ENCODE data around the gene EBF3.

The EBF3 gene, protein sequence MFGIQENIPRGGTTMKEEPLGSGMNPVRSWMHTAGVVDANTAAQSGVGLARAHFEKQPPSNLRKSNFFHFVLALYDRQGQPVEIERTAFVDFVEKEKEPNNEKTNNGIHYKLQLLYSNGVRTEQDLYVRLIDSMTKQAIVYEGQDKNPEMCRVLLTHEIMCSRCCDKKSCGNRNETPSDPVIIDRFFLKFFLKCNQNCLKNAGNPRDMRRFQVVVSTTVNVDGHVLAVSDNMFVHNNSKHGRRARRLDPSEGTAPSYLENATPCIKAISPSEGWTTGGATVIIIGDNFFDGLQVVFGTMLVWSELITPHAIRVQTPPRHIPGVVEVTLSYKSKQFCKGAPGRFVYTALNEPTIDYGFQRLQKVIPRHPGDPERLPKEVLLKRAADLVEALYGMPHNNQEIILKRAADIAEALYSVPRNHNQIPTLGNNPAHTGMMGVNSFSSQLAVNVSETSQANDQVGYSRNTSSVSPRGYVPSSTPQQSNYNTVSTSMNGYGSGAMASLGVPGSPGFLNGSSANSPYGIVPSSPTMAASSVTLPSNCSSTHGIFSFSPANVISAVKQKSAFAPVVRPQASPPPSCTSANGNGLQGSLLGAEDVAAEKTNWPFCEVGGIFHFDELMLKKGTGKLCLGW

DNA sequence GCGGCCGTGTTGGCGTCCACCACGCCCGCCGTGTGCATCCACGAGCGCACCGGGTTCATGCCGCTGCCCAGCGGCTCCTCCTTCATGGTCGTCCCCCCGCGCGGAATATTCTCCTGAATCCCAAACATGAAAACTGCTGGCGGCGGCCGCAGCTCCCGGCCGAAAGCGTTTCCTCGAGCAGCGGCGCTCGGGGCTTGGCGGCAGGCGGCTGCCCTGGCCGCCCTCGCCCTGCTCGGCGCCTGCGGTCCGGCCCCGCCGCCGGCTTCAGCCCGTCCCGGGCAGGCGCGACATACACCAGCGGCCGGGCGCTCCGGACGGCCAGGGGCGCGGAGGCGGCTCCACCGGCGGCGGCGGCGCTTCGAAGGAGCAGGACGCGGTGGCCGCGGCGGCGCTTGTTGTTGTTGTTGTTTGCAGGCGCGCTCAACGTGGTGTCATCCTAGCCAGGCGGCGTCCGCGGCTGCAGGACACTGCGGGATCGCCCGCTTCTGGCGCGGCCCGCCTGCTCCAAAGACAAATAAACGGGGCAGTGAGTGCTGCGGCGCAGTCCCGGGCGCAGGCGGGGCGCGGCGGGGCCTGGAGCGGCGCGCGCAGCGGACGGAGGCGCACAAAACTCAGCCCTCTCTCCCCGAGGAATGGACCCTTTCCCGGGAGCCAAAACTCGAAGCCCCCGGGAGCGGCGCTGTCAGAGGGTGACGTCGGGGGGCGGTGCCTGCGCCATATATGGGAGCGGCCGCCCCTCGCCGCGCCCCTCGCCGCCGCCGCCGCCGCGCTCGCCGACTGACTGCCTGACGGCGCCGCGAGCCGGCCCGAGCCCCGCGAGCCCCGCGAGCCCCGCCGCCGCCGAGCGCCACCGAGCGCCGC, at the start of gene EBF3:
Gene EBF3, minus strand, starts transcription at position 634 of the 861 bp plus-strand sequence. Its CDS starts 506 bp downstream, at position 128.
- no peak for DNase-seq (ENCODE audit: low spot score)

DNA sequence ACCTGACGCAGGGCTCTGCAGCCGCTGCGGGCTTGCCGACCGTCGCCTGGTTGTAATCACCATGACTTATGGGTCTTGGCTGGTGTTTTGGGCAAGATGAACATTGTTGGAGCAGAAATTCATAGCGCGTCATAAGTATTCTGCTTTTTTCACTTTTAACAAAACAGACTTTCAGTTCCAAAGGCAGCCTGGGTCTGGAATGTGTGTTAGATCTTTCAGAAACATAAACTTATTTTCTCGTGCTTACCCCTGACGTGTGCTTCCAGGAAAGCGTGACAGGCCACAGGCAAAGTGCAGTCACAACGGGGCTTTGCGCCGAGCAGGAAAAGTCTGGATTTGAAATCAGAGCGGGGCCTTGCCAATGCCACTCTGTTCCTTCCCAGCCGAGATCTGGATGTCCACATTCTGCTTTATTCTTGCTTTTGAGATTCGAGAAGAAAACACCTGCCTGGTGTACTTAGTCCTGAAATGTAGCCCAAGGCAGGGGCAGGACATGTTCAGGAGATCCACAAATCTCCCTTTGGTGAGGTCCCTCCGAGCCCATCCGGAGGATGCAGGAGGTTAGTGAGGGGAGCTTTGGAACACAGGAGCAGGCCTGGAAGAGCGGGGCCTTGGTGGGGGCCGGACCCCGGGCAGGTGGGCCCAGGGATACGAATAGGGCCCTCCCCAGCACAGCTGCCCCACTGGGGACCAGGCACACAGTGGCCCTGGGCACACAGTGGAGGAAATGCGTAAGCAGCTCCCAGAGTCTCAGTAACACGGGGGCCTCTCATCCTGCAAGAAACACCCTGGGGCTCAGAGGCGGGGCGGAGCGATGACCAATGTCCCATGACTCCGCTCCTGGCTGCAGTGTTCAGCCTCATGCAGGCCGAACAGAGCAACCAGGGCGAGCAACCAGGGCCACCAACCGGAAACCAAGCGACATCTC, 49.5 kb upstream of the EBF3 start:
- DNase-seq (ENCODE audit: low spot score) = no peak

DNA sequence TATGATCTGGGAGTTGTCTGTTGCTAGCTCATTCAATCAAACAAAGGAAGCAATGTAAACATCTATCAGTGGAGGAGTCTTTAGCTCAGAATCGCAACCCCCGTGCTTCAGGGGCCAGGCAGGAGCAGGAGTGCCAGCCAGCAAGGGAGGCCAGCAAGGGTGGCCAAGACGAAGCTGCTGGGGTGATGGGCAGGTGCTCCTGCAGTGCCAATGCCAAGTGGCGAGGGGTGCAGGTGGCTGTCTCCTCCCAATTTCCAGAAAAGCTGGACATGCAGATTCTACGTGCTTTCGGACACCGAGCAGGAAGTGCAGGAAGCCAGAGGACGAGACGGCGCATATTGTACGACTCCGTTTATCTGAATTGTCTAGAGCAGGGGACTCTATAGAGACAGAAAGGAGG, 48.1 kb upstream of the EBF3 start:
- DNase-seq (ENCODE audit: low spot score) = no peak

DNA sequence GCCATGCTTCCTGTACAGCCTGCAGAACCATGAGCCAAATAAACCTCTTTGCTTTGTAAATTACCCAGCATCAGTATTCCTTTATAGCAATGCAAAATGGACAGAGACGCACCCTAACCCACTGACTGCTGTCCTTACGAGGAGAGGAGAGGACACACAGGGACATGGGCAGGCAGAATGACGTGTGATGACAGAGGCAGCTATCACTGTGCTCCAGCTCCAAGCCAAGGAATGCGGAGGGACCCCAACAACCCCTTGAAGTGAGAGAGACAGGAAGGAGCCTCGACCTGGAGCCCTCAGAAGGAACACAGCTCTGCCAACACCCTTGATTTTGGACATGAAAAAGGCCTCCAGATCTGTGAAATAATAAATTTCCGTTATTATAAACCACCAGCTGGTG, 46.6 kb upstream of the EBF3 start:
- DNase-seq (ENCODE audit: low spot score) = no peak

DNA sequence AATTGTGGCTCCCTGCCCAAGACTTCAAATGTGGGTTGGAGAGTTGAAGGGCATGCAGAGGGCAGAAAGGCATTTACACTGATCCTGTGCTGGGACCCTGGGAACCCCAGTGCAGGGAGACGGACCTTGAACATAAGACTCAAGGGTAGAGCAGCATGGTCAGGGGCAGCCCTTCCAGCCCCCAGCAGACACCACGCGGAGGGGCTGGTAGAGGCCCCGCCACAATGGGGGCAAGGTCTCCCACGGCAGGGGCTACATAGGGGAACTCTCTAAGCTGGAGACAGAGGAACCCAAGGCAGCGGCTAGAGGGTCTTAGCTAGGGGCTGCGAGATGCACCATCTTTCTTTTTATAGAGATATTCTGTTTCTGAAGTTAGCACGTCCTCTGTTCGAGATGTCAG, 45.2 kb upstream of the EBF3 start:
- DNase-seq (ENCODE audit: low spot score) = no peak

DNA sequence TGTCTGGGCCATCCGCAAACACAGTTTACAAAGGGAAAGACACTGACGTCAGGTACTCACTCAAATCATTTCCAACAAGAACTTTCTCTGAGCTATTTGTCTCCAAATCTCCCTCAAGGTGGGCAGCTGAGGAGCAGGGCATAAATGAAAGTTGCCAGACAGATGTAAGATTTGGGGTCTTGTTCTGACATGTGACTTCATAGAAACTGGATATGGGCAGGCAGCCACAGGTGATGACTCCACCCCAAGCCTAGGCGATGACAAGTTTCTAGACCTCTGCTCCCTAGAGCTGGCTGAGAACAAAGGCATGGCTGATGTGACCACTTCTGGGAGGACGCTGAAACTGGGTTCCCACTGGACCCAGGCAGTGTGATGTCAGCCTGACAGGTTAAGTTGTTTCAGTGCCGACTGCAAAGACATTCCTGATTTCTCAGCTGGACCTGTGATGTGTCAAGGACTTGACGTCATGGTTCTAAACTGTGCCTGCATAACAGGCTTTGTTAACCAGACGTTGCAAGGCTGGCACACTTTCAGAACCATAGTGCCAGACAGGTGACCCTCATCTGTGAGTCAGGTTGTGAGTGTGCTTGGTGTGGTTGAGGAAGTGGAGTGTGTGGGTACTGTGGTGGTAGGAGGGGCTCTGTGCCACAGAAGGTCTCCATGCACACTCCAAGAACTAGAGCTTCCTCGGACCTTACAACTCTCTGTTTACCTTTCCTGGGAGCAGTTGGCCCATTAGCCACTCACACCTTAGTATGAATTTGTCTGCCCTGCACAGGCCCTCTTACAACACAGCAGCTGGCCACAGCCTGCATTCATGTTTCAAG, 39.9 kb upstream of the EBF3 start:
- DNase-seq (ENCODE audit: low spot score) = no peak

DNA sequence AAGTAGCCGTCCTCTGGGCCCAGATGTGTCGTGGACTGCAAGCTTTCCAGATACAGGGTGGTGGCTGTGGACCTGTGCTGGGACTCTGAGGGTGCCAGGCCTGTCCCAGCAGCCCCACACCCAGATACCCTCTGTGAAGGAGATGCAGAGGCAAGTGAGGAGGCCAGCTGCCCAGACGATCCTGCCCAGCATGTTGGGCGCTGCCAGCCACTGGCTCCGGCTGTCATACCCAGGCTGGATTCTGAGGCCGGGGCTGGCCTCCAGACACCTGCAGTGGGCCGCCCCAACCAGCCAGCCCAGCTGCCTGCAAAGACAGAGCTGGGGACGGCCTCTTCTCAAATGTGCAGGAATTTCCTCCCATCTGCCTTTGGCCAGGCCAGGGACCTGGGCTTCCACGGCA, 39.1 kb upstream of the EBF3 start:
- no peak for DNase-seq (ENCODE audit: low spot score)

DNA sequence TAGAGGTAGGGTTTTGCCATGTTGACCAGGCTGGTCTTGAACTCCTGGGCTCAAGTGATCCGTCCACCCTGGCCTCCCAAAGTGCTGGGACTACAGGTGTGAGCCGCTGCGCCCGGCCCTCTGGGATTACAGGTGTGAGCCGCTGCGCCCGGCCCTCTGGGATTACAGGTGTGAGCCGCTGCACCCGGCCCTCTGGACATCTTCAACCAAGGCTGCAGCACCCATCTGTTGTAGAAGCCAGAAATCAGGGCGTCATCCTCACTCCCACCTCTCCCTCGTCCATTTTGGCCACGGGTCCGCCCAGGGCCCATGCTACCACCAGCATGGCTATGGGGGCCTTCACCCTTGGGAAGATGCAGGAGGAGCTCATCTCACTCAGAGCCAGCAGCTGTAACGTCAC, 38.5 kb upstream of the EBF3 start:
- DNase-seq (ENCODE audit: low spot score) = no peak

DNA sequence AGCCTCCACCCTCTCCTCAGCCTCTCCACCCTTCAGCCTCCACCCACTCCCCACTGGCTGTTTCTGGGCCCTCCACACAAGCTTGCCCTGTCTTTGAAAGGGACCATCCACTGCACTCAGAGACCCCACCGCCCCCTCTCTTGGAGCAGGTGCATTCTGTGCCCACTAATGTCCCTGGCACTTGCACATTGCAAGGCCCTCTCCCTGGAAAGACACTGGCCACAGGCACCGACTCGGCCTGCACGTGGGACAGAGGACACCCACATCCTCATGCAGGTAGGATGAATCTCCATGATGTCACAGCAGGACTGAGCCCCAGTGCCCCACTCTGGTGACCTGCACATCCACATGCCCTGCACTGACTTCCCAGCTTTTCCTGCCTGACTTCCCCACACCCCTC, 36.8 kb upstream of the EBF3 start:
- DNase-seq (ENCODE audit: low spot score) = no peak

DNA sequence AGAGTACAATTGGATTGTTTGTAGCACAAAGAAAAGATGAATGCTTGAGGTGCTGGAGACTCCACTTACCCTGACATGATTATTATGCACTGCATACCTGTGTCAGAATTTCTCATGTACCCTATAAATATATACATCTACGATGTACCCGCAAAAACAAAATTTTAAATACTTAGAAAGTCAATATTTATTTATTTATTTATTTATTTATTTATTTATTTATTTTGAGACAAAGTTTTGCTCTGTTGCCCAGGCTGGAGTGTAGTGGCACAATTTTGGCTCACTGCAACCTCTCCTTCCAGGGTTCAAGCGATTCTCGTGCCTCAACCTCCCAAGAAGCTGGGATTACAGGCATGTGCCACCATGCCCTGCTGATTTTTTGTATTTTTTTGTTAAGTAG, 35.1 kb upstream of the EBF3 start:
- no peak for DNase-seq (ENCODE audit: low spot score)

DNA sequence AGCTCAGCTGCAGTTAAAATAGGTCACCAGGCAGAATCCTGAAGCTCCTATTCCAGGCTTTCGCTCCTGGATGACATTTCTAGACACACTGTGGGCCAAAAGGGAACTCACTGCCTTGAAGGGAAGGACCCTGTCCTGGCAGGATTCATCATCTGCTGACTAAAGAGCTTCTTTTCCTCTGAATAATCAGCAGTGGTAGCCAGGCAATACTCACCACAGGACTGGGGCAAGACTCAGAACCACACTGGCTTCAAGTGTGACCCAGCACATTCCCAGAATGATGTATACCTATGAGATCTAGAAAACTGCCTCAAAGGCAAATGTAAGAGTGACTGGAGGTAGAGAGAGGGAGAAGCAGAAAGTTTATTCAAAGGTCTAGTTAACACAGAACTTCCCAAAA, 29.5 kb upstream of the EBF3 start:
- DNase-seq (ENCODE audit: low spot score) = no peak

DNA sequence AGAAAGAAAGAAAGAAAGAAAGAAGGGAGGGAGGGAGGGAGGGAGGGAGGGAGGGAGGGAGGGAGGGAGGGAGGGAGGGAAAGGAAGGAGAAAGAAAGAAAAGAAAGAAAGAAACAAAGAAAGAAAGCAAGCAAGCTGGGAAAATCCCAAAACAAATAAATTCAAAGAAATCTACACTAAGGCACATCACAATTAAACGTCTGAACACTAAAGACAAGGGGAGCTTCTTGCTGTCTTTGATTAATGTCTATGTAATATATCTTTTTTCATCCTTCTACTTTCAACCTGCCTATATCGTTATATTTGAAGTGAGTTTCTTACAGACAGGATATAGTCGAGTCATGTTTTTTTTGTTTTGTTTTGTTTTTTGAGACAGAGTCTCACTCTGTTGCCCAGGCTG, 28.3 kb upstream of the EBF3 start:
- no peak for DNase-seq (ENCODE audit: low spot score)

DNA sequence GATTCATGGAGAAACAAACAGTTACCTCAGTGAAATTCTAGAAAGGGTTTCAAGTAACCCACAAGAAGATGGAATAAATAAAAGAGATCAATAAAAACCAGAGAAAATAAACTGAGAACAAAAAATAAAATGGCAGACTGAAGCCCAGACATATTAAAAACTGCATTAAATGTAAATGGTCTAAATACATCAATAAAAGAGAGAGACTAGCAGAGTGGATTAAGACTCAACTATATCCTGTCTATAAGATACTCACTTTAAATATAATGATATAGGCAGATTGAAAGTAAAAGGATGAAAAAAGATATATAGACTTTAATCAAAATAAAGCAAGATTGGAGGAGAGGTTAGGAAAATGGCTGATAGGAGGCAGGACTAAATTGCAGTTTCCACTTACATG, 18.8 kb upstream of the EBF3 start:
- no peak for DNase-seq (ENCODE audit: low spot score)

DNA sequence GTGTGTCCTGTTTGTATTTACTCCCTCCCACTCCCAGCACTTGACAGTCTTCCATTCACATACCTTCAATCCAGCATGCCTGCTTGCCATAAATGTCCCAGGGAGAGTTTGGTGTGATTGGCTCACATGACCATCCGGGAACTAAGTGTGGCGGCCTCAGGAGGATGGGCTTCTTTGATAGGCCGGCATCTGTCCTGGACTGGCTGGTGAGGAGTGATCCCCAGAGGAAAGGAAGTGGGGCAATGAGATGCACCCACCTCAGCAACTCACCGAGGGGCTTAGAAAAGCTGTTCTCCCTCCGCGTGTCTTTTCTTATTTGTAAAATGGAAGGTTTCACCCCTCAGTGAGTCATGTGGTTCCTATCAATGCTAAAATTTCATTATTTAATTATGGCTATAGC, 14.9 kb upstream of the EBF3 start:
- DNase-seq (ENCODE audit: low spot score) = no peak

DNA sequence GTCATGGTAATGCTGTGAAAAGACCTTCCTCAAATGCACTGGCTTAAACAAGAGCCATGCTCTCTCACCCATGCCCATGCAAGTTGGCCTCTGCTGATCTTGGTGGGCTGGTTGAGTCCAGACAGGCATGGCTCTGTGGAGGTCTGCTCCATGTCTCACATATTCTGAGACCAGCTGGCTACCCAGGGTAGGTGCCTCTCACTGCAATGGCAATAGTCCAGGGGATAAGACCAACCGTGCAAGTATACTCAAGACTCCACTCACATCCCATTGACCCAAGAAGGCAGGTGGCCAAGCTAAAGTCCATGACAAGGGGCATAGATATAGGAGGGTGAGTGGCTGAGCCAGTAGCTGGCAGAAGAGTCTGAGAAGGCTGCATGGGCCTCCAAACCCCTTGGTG, 14.2 kb upstream of the EBF3 start:
- no peak for DNase-seq (ENCODE audit: low spot score)

DNA sequence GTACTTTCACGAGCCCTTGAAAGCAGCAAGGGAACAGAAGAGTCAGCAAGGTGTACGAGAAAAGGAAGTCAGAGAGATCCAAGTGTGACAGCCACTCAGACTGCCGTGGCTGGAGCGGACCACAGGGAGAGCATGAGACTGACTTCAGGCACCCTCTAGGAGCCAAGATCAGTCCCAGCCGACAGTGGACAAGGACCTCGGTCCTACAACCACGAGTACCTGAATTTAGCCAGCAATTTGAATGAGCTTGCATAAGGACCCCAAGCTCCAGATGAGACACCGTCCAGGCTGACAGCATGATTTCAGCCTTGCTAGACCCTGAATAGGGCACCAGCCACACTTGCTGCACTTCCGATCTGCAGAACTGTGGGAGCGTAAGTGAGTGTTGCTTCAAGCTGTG, 13.7 kb upstream of the EBF3 start:
- DNase-seq (ENCODE audit: low spot score) = no peak

DNA sequence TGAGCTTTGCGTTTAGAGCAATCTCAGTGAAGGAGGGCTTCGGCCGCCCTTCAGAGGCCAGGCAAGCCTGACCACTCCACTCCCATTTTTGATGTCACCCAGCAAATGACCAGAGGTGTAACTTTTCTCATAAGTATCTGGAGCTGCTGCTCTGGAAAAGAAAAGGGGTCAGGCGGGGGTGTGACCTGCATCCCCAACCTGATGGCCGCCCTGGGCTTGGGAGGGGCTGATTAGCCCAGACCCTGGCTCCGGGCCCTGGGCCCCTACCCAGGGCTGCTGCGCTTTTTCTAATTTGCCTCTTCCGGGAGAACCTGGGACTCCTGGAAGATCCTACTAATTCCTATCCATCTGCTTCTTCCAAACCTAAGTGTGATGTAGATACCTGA, 9.6 kb upstream of the EBF3 start:
- no peak for DNase-seq (ENCODE audit: low spot score)

DNA sequence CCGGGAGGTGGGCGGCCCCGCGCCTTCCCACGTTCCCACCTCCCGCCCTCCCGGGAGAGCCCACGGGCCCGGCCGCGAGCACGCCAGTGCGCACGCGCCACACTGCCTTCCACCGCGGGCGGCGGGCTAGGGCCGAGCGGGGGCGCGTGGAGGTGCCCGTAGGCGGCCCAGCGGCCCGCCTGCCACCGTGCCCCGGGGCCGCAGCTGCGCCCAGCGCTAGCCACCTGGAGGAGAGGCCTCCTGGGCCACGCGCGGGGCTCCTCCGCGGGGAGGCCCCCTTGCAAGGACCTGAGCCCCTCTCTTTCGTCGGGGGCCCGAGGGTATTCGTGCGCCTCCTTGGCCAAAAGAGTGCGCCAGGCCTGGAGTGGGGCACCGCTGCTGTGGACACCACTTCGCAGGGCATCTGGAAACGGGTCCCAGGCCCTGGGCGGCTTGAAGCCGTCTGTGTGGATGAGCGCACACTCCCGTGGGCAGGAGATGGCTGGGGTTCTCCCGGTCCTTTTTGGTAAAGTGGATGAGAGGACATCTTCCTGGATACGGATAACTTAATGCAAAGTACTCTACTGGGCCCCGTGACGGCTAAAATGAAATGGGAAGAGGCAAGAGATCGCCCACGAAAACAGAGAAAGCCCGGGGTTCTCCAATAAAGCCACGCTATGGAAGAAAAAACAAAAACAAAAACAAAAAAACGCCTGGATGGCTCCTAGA, 9.0 kb upstream of the EBF3 start:
- no peak for DNase-seq (ENCODE audit: low spot score)

DNA sequence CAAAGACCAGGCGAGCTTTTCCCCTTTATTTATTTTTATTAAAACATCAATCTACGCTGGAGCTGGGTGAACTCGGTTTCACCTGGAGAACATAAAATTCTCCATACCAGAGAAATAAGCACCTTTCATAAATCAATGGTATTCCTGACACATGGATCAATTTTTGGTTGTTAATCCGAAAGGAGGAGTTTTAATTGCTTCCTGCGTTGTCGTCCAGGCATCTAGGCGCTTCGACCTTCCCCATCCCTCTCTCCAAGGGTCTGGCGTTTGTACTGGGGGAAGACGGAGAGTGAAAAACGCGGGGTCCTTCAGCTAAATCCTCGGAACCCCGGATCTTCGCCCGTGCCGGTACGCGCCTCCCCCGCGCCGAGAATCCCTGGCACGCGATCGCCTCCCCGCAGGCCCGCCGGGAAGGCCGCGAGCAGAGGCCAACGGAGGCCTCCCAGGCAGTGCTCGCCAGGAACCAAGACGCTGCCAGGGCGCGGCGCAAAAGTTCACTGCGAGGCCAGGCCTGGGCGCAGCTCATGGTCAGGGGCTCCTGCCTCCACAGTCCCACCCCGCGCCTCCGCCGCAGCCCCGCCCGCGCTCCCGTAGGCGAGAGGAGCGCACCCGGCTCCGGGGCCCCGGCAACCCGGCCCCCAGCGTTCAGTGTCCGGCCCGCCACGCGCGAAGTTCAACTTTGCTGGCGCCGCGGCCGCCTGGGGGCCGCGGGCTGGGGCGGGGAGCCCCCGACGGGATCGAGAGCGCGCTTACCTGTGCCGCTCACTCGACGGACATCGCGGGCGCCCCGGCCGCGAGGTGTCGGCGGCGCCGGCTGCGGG, 8.3 kb upstream of the EBF3 start:
- DNase-seq (ENCODE audit: low spot score) = no peak

All from kidney capillary endothelial cell (primary cell).